WTC11 (cell line): ENCODE measurements around the gene MINDY4B. TPM values are rescaled to one million over a fixed set of nuclear protein-coding genes. Genes with fewer than 3 reads are reported as not detected.

Source experiments
- ATAC-seq: fragments of 200-7000 bp; cut with Tn5 transposase; 2 replicates; pipeline ENCODE4 v1.10.0; 2021; ENCODE audit warnings: mild to moderate bottlenecking, moderate library complexity
- CTCF ChIA-PET: fragments of 300-600 bp; sonication (Branson Sonifier 250); formaldehyde crosslinking; loops from one replicate; lab custom pipeline; 2021; ENCODE audit warnings: antibody characterized with exemption; lab: Charles Lee
- POLR2A ChIA-PET: fragments of 350-600 bp; sonication (Branson Sonifier 250); formaldehyde crosslinking; loops from one replicate; lab custom pipeline; 2021; ENCODE audit warnings: antibody characterized with exemption; lab: Charles Lee
- DNase-seq: peaks from one replicate; pipeline ENCODE4 v3.0.0; 2021; ENCODE audit warnings: low spot score
- H3K27ac Mint-ChIP-seq: 2 replicates; pipeline ENCODE4 v1.8.0; 2021; ENCODE audit warnings: mixed read lengths
- H3K27me3 Mint-ChIP-seq: 2 replicates; pipeline ENCODE4 v1.8.0; 2021; ENCODE audit warnings: low read depth, mild to moderate bottlenecking, moderate library complexity, mixed read lengths
- H3K36me3 Mint-ChIP-seq: 2 replicates; pipeline ENCODE4 v1.8.0; 2021; ENCODE audit warnings: mixed read lengths
- H3K4me1 Mint-ChIP-seq: 2 replicates; pipeline ENCODE4 v1.8.0; 2022; ENCODE audit warnings: mixed read lengths
- H3K4me3 Mint-ChIP-seq: 2 replicates; pipeline ENCODE4 v1.8.0; 2021; ENCODE audit warnings: mild to moderate bottlenecking, moderate library complexity, mixed read lengths
- H3K9me3 Mint-ChIP-seq: 2 replicates; pipeline ENCODE4 v1.8.0; 2021; ENCODE audit warnings: mixed read lengths
- CDX4 ChIP-seq: fragments of 250-450 bp; sonication (Bioruptor Pico); IDR thresholded peaks from 2 replicates; pipeline ENCODE4 v1.9.0; 2021; ENCODE audit warnings: moderate library complexity, mild to moderate bottlenecking, inconsistent platforms, borderline replicate concordance
- CREM ChIP-seq: sonication (generic); formaldehyde crosslinking; IDR thresholded peaks from 2 replicates; pipeline ENCODE4 v1.8.1; 2022; ENCODE audit warnings: mild to moderate bottlenecking, missing genetic modification reagents, moderate library complexity
- ELF4 ChIP-seq: sonication (generic); formaldehyde crosslinking; IDR thresholded peaks from 2 replicates; pipeline ENCODE4 v1.8.1; 2022; ENCODE audit warnings: low read depth, mild to moderate bottlenecking, moderate library complexity, missing genetic modification reagents
- GABPB1 ChIP-seq: sonication (generic); formaldehyde crosslinking; IDR thresholded peaks from 2 replicates; pipeline ENCODE4 v1.8.1; 2023; ENCODE audit warnings: mild to moderate bottlenecking, missing genetic modification reagents
- MYBL2 ChIP-seq: sonication (generic); formaldehyde crosslinking; IDR thresholded peaks from 2 replicates; pipeline ENCODE4 v1.8.1; 2023; ENCODE audit warnings: mild to moderate bottlenecking, moderate library complexity, missing genetic modification reagents
- PRDM15 ChIP-seq: sonication (generic); formaldehyde crosslinking; IDR thresholded peaks from 2 replicates; pipeline ENCODE4 v1.8.0; 2022; ENCODE audit warnings: missing genetic modification reagents
- SP1 ChIP-seq: sonication (generic); formaldehyde crosslinking; conservative IDR thresholded peaks from 2 replicates; pipeline ENCODE4 v1.8.1; 2022; ENCODE audit warnings: missing genetic modification reagents
- TCF7 ChIP-seq: sonication (generic); formaldehyde crosslinking; IDR thresholded peaks from 2 replicates; pipeline ENCODE4 v1.8.0; 2022; ENCODE audit warnings: mild to moderate bottlenecking, low read depth, missing genetic modification reagents, moderate library complexity
- USF1 ChIP-seq: sonication (generic); formaldehyde crosslinking; IDR thresholded peaks from 2 replicates; pipeline ENCODE4 v1.8.0; 2022; ENCODE audit warnings: mild to moderate bottlenecking, missing genetic modification reagents
- ZSCAN18 ChIP-seq: fragments of 250-450 bp; sonication (Bioruptor Pico); IDR thresholded peaks from 2 replicates; pipeline ENCODE4 v2.1.2; 2022; ENCODE audit warnings: mild to moderate bottlenecking, moderate library complexity
- total RNA-seq: library from RNA; stranded (reverse); gene quantifications from 3 replicates; pipeline ENCODE4 v1.2.3, GENCODE V29; 2021
- TF ChIP-seq, protein P1 (sequence below): sonication (generic); formaldehyde crosslinking; conservative IDR thresholded peaks from 2 replicates; pipeline ENCODE4 v1.8.1; 2023; ENCODE audit warnings: mild to moderate bottlenecking, low read depth, missing genetic modification reagents, moderate library complexity

MINDY4B gene
- total RNA-seq, 1 experiment from 2014 or later: not detected

GRCh38 chr3:150828261-150828660 is 77.0 kb downstream of the MINDY4B start:
- ChIA-PET POLR2A (no interaction called here), CTCF (interaction anchor here (1.2 to 3.1 kb wide), 2 partner anchors 9 to 40 kb away, joined by 3 to 22 read pairs; no protein-coding TSS in a partner anchor)
- H3K4me3 Mint-ChIP-seq: no peak overlapping the region

DNA sequence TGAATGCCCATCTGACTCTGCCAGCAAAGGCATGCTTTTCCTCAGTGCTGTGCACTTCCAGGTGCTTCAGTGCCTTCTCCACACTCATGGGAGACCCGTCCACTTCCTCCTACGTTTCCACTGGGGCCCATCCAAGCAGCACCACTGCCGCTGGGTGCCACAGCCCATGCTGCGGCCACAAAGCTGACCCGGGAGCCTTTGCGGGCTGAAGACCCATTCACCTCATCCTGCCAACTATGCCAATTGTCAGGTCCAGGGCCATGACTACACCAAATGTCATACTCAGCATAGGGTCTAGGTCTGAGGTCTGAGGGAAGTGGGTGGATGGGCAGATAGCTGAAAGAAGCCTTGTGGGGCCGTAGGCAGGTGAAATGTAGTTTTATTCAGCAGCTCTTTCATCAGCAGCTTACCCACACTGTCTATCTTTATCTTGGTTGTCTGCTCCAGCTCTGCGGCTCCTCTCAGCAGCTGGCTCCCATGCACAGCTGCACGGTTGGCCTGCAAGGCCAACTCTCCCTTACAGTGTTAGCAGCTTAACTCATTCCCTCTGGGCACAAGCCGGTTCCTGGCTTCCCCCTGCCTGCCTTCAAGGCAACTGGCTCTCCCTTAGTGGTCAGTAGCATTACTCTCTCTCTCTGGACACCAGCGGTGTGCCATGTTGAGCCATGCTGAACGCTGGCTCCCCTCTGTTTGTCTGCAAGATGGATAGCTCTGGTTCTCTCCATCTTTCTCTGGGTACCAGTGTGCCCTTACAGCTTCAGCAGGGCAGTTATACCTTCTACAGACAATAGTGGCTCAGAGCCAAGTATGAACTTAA is 78.6 kb downstream of the MINDY4B start:
- TF ChIP-seq SP1 (no peak), ZSCAN18 (no peak), MYBL2 (CRISPR knock-in tag) (no peak), PRDM15 (CRISPR knock-in tag) (no peak), CREM (CRISPR knock-in tag) (no peak), ELF4 (CRISPR knock-in tag) (no peak), GABPB1 (no peak)
- TF ChIP-seq, protein P1, sequence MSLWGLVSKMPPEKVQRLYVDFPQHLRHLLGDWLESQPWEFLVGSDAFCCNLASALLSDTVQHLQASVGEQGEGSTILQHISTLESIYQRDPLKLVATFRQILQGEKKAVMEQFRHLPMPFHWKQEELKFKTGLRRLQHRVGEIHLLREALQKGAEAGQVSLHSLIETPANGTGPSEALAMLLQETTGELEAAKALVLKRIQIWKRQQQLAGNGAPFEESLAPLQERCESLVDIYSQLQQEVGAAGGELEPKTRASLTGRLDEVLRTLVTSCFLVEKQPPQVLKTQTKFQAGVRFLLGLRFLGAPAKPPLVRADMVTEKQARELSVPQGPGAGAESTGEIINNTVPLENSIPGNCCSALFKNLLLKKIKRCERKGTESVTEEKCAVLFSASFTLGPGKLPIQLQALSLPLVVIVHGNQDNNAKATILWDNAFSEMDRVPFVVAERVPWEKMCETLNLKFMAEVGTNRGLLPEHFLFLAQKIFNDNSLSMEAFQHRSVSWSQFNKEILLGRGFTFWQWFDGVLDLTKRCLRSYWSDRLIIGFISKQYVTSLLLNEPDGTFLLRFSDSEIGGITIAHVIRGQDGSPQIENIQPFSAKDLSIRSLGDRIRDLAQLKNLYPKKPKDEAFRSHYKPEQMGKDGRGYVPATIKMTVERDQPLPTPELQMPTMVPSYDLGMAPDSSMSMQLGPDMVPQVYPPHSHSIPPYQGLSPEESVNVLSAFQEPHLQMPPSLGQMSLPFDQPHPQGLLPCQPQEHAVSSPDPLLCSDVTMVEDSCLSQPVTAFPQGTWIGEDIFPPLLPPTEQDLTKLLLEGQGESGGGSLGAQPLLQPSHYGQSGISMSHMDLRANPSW (CRISPR knock-in tag): no peak
- Mint-ChIP-seq H3K9me3 (0 out of 2 replicates have a peak, but pooled peaks cover 5% of the 10 kb centered on the region), H3K4me1 (peaks cover 10% of the 10 kb centered on the region), H3K4me3 (no peak overlapping the region), H3K27me3 (peaks cover 25% of the 10 kb centered on the region), H3K27ac (no peak overlapping the region), H3K36me3 (peaks cover 5% of the 10 kb centered on the region; the same call in 1 of the 2 replicates)
- ATAC-seq: no peak
- CTCF ChIA-PET: interaction anchor here (1.7 kb wide), 1 partner anchor 39 kb away, joined by 9 read pairs; no protein-coding TSS in a partner anchor
- POLR2A ChIA-PET: interaction anchor here (1.1 kb wide), 1 partner anchor 81 kb away, joined by 3 read pairs; no protein-coding TSS in a partner anchor
- DNase-seq: no peak

More at GRCh38 chr3:150828261-150828660, 77.0 kb downstream of the MINDY4B start:
- no peak for TF ChIP-seq TCF7
- no peak for TF ChIP-seq USF1 (CRISPR knock-in tag)
- TF ChIP-seq CDX4 (CRISPR knock-in tag): no peak
- Mint-ChIP-seq H3K4me1 (peaks cover 10% of the 10 kb centered on the region), H3K9me3 (no peaks in the 10 kb centered on the region), H3K27ac (no peak overlapping the region), H3K36me3 (no peaks in the 10 kb centered on the region), H3K27me3 (peaks cover 22% of the 10 kb centered on the region)
- DNase-seq (no peak), ATAC-seq (no peak)
